HG03558 (cell line): ENCODE data around the gene U2AF2.
"Not testable (repeated sequence)": the region's sequence is repeated elsewhere in the genome, so short reads cannot be mapped to it uniquely, and the experiment has no call there.

Experiments used
- ATAC-seq: cut with Tn5 transposase; IDR thresholded peaks from one replicate; pipeline ENCODE4 v1.9.1; 2021; ENCODE audit warnings: moderate number of reproducible peaks; ENCODE audit not compliant: unreplicated experiment; ENCODE audit errors: extremely low read depth

U2AF2 gene

DNA sequence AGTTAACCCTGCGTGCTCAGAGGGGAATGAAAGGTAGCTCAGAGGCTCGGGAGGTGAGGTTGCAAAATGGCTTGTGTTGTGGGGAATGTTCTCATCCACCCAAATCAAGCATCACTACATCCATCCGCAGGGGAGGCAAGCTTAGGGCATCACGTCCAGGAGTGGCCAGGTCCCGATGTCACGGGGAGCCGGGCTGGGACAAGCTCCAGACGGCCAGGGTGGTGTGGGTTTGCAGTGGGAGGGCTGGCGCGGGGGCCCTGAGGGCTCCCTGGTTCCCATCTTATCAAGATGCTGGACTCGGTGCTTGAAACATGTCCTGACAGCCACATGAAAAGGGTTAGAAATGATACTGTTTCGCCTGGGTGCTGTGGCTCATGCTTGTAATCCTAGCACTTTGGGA is 46.0 kb downstream of the U2AF2 start:
- ATAC-seq, result no peak

DNA sequence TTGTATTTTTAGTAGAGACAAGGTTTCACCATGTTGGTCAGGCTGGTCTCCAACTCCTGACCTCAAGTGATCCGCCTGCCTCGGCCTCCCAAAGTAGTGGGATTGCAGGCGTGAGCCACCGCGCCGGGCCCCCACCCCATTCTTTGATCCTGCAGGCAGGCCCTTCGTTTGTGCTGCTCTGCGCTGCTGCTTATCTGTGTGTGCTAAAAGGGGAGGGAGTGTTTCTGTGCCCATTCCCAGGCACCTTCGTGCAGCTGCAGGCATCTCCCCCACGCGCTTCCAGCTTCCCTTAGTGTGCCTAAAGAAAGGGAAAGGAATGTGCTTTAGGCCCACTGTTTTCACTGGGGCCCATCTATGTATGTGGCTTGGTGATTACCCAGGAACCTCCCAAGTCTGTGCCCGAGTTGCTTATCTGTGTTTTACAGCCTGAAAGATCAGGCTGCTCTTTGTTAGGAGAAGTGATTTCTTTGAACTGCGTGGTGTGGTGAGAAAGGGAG is 47.3 kb downstream of the U2AF2 start:
- no peak for ATAC-seq

DNA sequence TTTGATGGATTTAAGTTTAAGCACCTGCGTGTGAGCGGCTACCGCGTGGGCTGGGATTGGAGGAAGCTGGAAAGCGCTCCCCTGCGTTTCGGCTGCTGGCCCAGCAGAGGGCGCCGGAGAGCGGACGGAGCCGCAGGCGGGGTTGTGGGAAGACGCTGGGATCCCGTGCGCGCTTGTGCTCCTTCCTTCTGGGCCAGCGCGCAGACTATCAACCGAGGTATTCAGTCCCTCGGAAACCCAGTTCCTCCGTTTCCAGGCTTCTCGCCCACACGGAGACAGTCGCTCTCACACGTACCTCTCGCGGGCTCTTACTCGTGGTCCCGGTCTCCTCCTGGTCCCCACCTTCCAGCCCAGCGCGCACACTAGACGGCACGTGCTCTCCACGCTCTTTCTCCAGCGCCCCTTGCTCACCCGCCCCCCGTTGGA is 49.0 kb downstream of the U2AF2 start:
- no peak for ATAC-seq

DNA sequence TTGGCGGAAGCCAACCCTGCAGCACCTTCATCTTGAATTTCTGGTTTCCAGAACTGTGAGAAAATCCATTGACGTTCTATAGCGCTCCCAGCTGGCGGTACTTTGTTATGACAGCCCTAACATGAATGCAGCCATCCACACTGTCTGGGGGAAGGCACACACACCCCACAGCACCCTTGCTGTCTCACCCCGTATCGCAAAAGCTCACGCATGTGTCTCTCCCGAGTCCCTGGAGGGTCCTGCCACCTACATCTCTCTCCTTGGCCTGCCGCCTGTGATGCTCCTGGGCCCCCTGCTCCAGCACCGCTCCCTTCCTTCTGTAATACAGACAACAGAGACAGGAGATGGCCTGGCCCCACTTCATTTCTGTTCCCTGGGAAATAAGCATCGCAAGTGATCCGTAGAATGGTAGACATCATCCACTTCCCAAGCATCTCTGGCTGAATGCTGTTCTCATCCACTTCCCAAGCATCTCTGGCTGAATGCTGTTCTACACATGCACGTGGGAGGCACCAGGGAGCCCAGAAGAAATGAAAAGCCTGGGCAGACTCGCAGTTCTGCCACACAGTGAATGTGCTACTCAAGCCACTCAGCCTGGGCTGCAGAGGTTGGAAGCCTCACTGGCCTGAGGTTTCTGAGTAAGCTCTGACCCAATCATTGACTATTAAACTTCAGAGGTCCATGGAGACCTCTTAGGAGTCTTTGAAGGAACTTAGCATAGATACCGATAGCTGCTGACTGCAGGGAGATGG is 49.8 kb downstream of the U2AF2 start:
- ATAC-seq, result no peak

DNA sequence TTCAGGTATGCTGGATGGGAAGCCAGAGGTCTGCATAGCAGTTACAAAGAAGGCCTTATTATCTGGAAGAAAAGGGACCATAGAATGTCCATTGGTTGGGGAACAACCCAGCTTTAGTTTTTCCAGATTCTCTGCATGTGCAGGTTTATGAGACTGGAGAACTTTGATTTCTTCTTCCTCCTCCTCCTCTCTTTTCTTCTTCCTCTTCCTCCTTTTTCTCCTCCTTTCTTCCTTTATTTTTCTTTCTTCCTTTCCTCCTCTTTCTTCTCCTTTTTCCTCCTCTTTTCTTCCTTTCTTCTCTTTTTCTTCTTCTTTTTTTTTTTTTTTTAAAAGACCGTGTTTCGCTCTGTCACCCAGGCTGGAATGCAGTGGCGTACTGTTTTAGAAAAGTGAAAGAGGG is 51.1 kb downstream of the U2AF2 start:
- ATAC-seq, result no peak

DNA sequence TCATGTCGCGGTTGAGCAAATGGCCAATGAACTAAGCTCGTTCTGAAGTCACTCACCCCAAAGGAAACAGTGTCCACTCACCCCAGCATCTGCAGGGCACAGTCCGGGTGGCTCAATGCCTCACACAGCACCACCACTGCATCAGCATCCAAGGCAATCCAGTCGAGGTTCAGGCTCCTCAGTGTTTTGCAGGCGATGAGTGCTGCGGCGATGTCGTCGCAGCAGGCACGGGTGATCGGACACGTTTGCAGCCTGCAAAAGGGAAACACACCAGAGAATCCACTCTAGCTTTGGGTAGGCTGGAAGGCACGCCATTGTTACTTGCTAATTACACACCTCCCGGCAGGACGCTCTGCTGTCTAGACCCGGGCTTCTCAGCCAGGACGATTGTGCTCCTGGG is 56.9 kb downstream of the U2AF2 start:
- ATAC-seq, result no peak

DNA sequence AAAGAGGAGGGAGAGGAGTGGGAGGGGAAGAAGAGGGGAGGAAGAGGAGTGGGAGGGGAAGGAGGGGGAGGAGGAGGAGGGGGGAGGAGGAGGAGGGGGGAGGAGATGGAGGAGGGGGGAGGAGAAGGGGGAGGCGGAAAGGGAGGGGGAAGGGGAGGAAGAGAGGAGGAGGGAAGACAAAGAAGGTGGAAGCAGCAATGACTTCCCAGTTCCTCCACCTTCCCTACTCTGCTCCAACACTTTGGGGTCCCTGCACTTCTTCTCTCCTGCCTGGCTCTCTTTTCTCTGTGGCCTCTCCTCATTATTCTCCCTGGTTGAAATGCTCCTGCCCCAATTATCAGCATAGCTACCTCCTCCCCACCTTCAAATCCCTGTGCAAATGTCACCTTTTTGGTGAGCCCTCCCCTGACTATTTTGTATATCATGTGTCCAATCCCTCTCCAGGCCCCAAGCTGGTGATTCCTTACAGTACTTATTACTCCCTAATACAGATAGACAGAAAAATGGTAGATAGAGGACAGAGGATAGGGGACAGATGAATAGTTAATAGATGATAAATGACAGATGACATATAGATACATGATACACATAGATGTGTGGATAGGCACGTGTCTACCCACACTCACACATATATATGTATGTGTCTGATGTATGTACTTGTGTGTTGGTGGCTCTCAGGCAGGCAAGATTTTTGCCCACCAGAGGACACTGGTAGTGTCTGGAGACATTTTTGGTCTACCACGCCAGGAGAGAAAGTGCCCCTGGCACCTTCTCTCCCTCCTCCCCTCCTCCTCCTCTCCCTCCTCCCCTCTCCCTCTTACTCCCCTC is 58.2 kb downstream of the U2AF2 start:
- no peak for ATAC-seq

DNA sequence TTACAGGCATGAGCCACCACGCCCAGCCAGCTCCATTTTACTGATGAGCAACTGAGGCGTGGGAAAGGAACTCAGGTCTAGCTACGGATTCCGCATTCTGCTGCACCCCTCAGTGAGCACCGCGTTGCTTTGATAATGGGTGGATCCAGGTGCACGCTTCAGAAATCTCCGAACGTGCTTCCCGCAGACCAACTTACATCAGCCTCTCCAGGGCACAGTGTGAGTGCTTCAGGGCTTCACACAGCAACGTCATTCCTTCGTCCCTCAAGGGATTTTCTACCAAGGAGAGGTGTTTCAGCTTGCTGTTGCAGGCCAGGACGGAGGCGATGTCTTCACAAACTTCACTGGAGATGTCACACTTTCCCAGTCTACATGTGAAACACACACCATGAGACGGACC is 61.7 kb downstream of the U2AF2 start:
- ATAC-seq, result no peak

DNA sequence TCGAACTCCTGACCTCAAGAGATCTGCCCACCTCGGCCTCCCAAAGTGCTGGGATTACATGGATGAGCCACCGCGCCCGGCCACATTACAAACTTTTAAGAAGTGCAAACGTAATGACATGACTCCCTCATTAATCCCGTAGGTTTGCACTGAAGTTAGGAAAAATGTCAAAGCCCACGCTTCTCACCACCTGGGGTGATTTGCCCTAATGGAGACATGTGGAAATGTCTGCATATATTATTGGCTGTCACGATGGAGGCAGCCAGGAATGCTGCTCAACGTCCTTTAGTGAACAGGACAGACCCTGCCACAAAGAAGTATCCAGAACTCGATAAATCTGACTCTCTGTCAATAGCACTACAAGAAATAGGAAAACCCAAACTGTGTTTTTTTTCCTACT is 62.4 kb downstream of the U2AF2 start:
- ATAC-seq, result no peak

DNA sequence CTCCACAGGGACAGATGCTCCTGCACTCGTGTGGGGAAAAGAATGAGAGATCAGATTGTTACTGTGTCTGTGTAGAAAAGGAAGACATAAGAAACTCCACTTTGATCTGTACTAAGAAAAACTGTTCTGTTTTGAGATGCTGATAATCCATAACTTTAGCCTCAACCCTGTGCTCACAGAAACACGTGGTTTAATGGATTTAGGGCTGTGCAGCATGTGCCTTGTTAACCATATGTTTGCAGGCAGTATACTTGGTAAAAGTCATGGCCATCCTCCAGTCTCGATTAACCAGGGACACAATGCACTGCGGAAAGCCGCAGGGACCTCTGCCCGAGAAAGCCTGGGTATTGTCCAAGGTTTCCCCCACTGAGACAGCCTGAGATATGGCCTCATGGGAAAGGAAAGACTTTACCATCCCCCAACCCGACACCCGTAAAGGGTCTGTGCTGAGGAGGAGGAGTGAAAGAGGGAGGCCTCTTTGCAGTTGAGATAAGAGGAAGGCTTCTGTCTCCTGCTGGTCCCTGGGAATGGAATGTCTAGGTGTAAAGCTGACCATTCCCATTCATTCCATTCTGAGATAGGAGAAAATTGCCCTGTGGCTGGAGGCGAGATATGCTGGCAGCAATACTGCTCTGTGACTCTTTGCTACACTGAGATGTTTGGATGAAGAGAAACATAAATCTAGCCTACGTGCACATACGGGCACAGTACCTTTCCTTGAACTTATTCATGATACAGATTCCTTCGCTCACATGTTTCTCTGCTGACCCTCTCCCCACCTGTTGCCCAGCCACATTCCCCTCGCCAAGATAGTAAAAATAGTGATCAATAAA is 63.3 kb downstream of the U2AF2 start:
- not testable (repeated sequence) for ATAC-seq

DNA sequence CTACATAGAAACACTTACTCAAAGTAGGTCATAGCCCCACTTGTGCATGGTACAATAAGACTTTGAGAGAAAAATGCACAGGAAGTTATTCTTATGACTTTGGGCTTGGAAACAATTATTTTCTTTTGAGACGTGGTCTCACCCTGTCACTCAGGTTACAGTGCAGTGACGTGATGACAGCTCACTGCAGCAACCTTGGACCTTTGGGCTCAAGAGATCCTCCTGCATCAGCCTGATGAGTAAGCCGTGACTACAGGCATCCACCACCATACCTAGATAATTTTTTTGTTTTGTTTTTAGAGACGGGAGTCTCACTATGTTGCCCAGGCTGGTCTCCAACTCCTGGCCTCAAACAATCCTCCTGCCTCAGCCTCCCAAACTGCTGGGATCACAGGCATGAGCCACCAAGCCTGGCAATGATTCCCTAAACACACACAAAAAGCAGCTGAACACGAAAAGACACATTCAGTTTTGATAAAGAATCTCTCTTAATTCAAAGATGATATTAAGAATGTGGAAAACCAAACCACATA is 65.4 kb downstream of the U2AF2 start:
- ATAC-seq, result no peak

DNA sequence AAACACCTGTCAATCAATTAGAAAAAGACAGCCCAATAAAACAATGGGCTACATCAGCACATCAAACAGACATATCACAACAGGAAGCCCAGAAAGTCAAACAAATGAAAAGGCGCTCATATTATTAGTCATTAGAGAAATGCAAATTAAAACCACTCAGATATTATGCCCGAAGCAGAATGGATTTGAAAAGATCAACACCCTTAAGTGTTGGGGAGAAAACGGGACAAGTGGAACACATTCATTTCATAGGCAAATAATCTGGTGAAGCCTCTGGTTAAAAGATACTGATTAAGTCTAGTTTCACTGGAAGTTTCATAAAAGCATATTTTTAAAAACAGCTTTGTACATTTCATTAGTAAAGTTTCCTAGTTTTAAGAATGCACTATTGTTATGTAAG is 66.0 kb downstream of the U2AF2 start:
- ATAC-seq, result no peak

DNA sequence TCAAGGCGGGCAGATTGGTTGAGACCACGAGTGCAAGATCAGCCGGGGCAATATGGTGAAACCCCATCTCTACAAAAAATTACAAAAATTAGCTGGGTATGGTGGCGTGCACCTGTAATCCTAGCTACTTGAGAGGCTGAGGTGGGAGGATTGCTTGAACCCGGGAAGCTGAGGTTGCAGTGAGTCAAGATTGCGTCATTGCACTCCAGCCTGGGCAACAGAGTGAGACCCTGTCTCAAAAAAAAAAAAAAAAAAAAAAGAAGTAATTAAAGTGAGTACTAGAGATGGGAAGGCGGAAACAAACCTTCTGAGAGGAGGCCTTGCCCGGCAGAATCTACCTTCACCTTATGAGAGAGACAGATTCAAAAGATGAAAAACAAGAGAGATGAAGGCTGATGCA is 68.7 kb downstream of the U2AF2 start:
- no peak for ATAC-seq
